Measurements from ENCODE around the gene BEST3. TPM values are rescaled to one million over a fixed set of nuclear protein-coding genes. Genes with fewer than 3 reads are reported as not detected.

The BEST3 gene
- total RNA-seq, 4 donors from 2014 or later, result 0.21 TPM; not detected in 3

- DNase-seq, result no peak
- no peaks in the 10 kb centered on the region for H3K4me1 ChIP-seq
- H3K4me3 ChIP-seq, result no peak overlapping the region
- no peak overlapping the region for H3K27ac ChIP-seq
- intact Hi-C loops (cut with DNase I; ENCODE audit: low total_unique reads), result no loop called here
- no peak for TF ChIP-seq POLR2A (IDR thresholded peaks at IDR 0.05)
- TF ChIP-seq CTCF (IDR thresholded peaks at IDR 0.05), result no peak
- H3K36me3 ChIP-seq, result no peaks in the 10 kb centered on the region
- H3K27me3 ChIP-seq, result no peaks in the 10 kb centered on the region
- no peaks in the 10 kb centered on the region for H3K9me3 ChIP-seq
Measured at GRCh38 chr12:69651922-69652321, 47.2 kb downstream of the BEST3 start.

- DNase-seq, result no peak
- Histone ChIP-seq H3K27ac (no peak overlapping the region), H3K9me3 (no peaks in the 10 kb centered on the region), H3K4me1 (no peaks in the 10 kb centered on the region), H3K36me3 (no peaks in the 10 kb centered on the region), H3K27me3 (no peaks in the 10 kb centered on the region), H3K4me3 (no peak overlapping the region)
- intact Hi-C loops (cut with DNase I; ENCODE audit: low total_unique reads), result no loop called here
- no peak for TF ChIP-seq POLR2A (IDR thresholded peaks at IDR 0.05)
- no peak for TF ChIP-seq CTCF (IDR thresholded peaks at IDR 0.05)
Measured at GRCh38 chr12:69649529-69649928, 49.6 kb downstream of the BEST3 start.

GRCh38 chr12:69648476-69648875, 50.6 kb downstream of the BEST3 start:
- Histone ChIP-seq H3K27ac (no peak overlapping the region), H3K9me3 (no peaks in the 10 kb centered on the region), H3K4me3 (no peak overlapping the region), H3K36me3 (no peaks in the 10 kb centered on the region), H3K27me3 (no peaks in the 10 kb centered on the region), H3K4me1 (no peaks in the 10 kb centered on the region)
- no peak for TF ChIP-seq CTCF (IDR thresholded peaks at IDR 0.05)
- no peak for TF ChIP-seq POLR2A (IDR thresholded peaks at IDR 0.05)
- intact Hi-C loops (cut with DNase I; ENCODE audit: low total_unique reads), result no loop called here
- DNase-seq, result no peak

GRCh38 chr12:69647178-69647577, 51.9 kb downstream of the BEST3 start:
- Histone ChIP-seq H3K4me3 (no peak overlapping the region), H3K27me3 (no peaks in the 10 kb centered on the region), H3K27ac (no peak overlapping the region), H3K4me1 (no peaks in the 10 kb centered on the region), H3K9me3 (no peaks in the 10 kb centered on the region), H3K36me3 (no peaks in the 10 kb centered on the region)
- intact Hi-C loops (cut with DNase I; ENCODE audit: low total_unique reads), result no loop called here
- TF ChIP-seq CTCF (IDR thresholded peaks at IDR 0.05) (no peak), POLR2A (IDR thresholded peaks at IDR 0.05) (no peak)
- DNase-seq, result no peak

- intact Hi-C loops (cut with DNase I; ENCODE audit: low total_unique reads), result no loop called here
- H3K36me3 ChIP-seq, result no peaks in the 10 kb centered on the region
- TF ChIP-seq CTCF (IDR thresholded peaks at IDR 0.05), result no peak
- no peak for TF ChIP-seq POLR2A (IDR thresholded peaks at IDR 0.05)
- no peak for DNase-seq
- no peaks in the 10 kb centered on the region for H3K27me3 ChIP-seq
- no peak overlapping the region for H3K27ac ChIP-seq
- H3K4me1 ChIP-seq, result no peaks in the 10 kb centered on the region
- H3K9me3 ChIP-seq, result no peaks in the 10 kb centered on the region
- H3K4me3 ChIP-seq, result no peak overlapping the region
Measured at GRCh38 chr12:69645031-69645430, 54.1 kb downstream of the BEST3 start.

All from uterus (tissue), 4 donors.